Ramos (cell line): ENCODE measurements around the gene RAP1GAP2.
"Not testable (repeated sequence)": the region's sequence is repeated elsewhere in the genome, so short reads cannot be mapped to it uniquely, and the experiment has no call there.

Experiments used
- in situ Hi-C: fragments of 300-500 bp; cut with MboI; formaldehyde crosslinking; loops from one replicate; pipeline ENCODE4 v1.14.3; 2022; ENCODE audit warnings: low sequenced_read_pairs; ENCODE audit not compliant: unreplicated experiment

The RAP1GAP2 gene

DNA sequence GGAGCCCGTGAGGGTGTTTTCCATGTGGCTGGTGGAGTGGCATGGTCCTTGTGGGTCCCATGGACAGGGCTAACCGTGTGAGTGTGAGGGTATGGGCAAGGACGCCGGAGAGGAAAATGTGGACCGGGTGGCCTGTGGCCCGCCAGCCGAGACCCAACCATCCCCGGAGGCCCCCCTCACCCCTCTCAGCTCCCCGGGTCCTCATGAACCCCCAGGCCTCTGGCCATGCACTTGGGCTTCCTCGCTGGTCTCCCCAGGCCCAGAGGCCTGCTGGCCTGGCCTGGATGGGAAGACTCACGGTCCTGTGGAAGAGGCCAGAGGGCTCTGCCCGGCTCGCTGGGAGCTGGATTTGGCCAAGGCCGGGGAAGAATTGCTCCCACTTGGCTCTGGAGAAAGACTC lies 13.1 kb downstream of the RAP1GAP2 start:
- in situ Hi-C loops = no loop called here

GRCh38 chr17:2814049-2814448 lies 17.8 kb downstream of the RAP1GAP2 start:
- in situ Hi-C loops = no loop called here

DNA sequence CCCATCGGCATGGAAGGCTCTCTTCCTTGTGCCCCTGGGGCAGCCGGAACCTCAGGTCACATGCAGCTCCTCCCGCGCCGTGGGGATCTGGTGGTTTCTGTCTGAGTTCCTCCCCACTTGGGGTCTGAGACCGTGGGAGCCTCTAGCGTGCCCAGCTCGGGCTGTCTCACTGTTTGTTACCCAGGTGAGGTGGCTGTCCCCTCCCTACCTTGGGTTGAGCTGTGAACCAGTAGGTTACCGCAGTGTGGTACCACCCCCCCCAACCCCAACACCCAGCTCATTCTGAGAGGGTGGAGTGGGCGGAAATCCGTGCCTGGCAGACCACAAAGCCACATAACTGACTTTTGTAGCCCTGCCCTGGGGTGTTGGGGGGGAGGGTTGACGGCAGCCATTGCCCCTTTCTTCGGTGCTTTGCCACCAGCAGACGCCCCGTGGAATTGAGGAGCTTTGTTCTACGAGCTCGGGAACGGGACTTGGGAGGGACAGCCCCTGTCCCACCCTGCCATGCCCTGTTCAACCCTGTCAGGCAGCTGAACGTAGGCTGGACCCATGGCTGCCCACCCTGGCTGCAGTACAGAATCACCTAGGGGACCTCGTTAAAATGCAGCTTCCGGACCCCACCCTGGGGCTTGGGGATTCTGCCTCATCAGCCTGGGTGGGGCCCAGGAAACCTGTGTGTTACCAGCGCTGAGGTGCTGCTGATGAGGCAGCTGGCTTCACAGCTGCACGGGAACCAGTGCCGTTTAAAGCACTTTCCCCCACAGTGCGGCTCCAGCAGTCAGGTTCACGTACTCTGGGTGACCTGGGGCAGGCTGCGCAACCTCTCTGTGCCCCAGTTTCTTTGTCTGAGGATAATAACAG lies 18.5 kb downstream of the RAP1GAP2 start:
- in situ Hi-C loops = no loop called here

- in situ Hi-C loops = no loop called here
Measured at GRCh38 chr17:2815781-2816185, 19.5 kb downstream of the RAP1GAP2 start.

DNA sequence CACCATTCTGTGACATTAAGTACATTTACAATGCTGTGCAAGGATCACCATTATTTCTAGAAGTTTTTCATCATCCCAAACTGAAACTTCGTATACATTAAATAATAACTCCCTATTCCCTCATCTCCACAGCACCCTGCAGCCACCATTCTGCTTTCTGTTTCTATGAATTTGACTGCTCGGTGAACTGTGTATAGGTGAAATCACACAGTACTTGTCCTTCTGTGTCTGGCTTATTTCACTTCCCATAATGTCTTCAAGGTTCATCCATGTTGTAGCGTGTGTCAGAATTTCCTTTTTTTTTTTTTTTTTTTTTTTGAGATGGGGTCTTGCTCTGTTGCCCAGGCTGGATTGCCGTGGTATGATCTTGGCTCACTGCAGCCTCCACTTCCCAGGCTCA lies 20.4 kb downstream of the RAP1GAP2 start:
- in situ Hi-C loops = no loop called here

DNA sequence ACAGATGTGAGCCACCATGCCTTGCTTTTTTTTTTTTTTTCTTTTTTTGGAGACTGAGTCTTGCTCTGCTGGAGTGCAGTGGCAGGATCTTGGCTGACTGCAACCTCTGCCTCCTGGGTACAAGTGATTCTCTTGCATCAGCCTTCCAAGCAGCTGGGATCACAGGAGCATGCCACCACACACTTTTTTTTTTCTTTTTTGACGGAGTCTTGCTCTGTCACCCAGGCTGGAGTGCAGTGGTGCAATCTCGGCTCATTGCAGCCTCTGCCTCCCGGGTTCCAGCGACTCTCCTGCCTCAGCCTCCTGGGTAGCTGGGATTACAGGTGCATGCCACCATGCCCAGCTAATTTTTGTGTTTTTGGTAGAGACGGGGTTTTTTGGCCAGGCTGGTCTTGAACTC lies 23.1 kb downstream of the RAP1GAP2 start:
- in situ Hi-C loops = not testable (repeated sequence)

DNA sequence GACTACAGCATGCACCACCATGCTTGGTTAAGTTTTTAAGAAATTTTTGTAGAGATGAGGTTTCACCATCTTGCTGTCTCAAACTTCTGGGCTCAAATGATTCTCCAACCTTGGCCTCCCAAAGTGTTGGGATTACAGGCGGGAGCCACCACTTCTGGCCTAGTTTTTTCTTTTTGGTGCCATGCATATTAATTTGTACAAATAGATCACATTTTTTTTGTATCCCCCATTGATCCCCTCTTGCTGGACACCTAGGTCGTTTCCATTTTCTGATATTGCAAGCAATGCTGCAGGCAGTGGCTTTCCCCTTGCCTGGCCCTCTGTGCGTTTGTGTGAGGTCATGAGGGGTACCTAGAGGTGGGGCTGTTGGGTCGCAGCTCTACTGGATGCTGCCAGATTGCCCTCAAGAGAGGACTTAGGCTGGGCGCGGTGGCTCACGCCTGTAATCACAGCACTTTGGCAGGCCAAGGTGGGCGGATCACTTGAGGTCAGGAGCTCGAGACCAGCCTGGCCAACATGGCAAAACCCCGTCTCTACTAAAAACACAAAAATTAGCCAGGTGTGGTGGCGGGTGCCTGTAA lies 23.8 kb downstream of the RAP1GAP2 start:
- in situ Hi-C loops = no loop called here

- in situ Hi-C loops = no loop called here
Measured at GRCh38 chr17:2821868-2822267, 25.6 kb downstream of the RAP1GAP2 start.

DNA sequence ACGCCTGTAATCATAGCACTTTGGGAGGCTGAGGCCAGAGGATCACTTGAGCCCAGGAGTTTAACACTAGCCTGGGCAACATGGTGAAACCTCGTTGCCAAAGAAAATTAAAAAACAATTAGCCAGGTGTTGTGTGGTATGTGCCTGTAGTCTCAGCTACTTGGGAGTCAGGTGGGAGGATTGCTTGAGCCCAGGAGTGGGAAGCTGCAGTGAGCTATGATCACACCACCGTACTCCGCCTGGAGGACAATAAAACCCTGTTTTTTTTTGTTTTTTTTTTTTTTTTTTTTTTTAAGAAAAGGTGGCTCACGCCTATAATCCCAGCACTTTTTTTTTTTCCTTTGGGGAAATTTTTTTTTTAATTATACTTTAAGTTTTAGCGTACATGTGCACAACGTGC lies 26.1 kb downstream of the RAP1GAP2 start:
- in situ Hi-C loops = no loop called here

GRCh38 chr17:2825253-2825970 lies 29.2 kb downstream of the RAP1GAP2 start:
- in situ Hi-C loops = no loop called here

DNA sequence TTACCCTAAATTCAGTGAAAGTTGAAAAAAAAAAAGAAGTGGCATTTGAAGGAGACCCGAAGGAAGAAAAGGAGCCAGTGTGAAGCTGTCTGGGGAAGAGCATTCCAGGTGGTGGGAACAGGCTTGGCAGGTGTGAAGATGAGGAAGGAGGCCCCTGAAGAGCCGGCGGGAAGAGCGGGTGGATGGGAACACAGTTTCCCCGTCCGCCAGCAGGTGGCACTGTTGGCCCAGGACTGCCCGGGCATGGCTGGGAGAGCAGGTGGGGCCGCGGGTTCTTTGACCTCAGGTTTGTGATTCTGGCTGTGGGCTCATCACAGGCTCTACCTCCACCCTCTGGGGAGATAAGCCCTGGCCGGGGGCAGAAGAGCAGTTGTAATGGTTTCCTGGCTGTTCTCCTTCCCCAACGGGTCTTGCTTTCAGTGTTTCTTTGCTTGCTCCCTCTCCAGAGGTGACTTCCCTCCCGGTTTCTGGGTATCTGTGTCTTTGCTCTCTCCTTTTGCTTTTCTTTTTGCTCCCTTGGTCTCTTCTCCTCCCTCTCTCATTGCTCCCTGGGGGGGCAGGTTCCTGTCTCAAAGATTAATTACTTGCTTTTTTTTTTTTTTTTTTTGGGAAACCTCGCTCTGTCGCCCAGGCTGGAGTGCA lies 32.3 kb downstream of the RAP1GAP2 start:
- in situ Hi-C loops = no loop called here

DNA sequence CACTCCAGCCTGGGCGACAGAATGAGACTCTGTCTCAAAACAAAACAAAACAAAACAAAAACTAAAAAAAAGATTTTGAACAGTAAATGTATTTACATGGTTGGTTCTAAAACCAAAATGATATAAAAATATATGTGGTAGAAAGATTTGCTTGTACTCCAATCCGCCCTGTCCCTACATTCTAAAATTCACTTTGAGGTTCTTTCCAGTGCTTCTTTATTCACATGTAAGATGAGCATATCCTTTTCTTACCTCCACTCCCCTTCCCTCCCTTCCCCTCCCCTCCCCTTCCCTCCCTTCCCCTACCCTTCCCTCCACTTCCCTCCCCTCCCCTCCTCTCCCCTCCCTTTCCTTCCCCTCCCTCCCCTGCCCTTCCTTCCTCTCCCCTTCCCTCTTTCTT lies 34.4 kb downstream of the RAP1GAP2 start:
- in situ Hi-C loops = loop anchor here (10.0 kb wide), 1 partner anchor 184 kb away; no protein-coding TSS in a partner anchor

- in situ Hi-C loops = loop anchor here (10.0 kb wide), 1 partner anchor 179 kb away; no protein-coding TSS in a partner anchor
Measured at GRCh38 chr17:2835780-2836179, 39.5 kb downstream of the RAP1GAP2 start.

DNA sequence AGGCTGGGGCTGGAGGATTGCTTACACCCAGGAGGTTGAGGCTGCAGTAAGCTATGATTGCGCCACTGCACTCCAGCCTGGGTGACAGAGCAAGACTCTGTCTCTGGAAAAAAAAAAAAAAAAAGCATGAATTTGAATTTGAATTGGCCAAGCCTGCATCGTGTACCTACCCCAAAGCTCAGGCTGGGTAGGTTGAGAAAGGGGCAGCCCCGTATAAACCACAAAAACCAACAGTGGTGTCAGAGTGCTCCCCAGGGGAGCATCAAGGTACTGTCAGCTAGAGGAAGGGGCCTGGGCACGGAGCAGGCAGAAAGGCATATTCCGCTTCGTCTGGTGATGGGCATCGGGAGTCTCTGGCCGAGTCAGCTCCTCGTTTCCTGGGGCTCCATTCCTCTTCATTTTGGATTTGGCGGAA lies 40.9 kb downstream of the RAP1GAP2 start:
- in situ Hi-C loops = loop anchor here (10.0 kb wide), 1 partner anchor 178 kb away; no protein-coding TSS in a partner anchor

- in situ Hi-C loops = no loop called here
Measured at GRCh38 chr17:2841606-2842005, 45.4 kb downstream of the RAP1GAP2 start.

DNA sequence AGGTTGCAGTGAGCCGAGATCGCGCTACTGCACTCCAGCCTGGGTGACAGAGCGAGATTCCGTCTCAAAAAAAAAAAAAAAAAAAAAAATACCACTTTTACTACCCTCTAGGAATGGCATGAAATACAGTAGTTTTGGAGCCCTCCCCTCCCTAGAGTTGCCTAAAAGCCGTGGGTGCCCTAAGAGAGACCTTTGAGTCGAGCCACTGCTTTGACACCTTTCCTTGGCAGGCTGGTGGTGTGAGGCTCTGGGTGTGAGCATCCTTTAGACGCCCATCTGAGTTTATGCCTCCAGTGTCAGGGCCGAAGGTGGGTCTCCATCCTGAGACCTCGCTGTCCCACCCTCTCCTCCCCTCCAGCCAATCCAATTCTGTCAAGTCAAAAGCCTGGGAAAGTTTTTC lies 46.2 kb downstream of the RAP1GAP2 start:
- in situ Hi-C loops = no loop called here

DNA sequence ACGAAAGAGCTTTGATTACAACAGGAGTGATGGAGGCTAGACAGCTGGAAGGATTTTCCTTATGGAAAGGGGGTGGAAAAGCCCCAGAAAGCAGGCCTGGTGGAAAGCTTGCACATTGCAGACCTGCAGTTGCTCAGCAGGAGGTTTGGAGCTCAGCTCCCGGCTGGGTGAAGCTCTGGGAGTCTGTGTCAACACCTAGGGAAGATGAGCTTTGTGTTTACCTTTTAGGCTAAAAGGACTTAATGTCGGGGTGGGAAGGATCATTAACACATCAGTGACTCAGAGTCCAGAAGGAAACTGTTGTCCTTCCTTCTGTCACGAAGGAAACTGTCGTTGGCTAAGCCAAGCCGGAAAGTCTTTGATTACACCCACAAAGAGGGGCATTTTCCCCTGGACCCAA lies 48.2 kb downstream of the RAP1GAP2 start:
- in situ Hi-C loops = no loop called here

GRCh38 chr17:2847381-2848333 lies 51.4 kb downstream of the RAP1GAP2 start:
- in situ Hi-C loops = no loop called here

- in situ Hi-C loops = no loop called here
Measured at GRCh38 chr17:2849327-2849670, 53.1 kb downstream of the RAP1GAP2 start.

DNA sequence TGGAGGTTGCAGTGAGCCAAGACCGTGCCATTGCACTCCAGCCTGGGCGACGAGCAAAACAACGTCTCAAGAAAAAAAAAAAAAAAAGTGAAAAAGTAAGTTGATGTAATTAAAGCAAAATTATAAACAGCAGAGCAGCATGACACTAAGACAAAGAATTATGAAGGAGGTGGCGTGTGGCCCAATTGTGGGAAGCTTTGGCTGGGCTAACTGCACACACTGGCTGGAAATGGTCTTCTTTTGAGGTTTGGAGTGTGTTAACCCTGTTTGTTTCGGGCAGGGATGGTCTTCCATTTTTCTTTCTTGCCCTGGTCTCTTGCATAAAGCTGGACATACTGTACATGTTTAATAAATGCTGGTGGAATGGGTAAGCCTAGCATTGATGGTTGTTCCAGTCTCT lies 54.8 kb downstream of the RAP1GAP2 start:
- in situ Hi-C loops = no loop called here
